WTC11 (cell line): ENCODE measurements around the gene TMEM217. TPM values are rescaled to one million over a fixed set of nuclear protein-coding genes. Genes with fewer than 3 reads are reported as not detected.

Experiments
- ATAC-seq: fragments of 200-7000 bp; cut with Tn5 transposase; 2 replicates; pipeline ENCODE4 v1.10.0; 2021; ENCODE audit warnings: mild to moderate bottlenecking, moderate library complexity
- CTCF ChIA-PET: fragments of 300-600 bp; sonication (Branson Sonifier 250); formaldehyde crosslinking; loops from one replicate; lab custom pipeline; 2021; ENCODE audit warnings: antibody characterized with exemption; lab: Charles Lee
- POLR2A ChIA-PET: fragments of 350-600 bp; sonication (Branson Sonifier 250); formaldehyde crosslinking; loops from one replicate; lab custom pipeline; 2021; ENCODE audit warnings: antibody characterized with exemption; lab: Charles Lee
- DNase-seq: peaks from one replicate; pipeline ENCODE4 v3.0.0; 2021; ENCODE audit warnings: low spot score
- H3K27ac Mint-ChIP-seq: 2 replicates; pipeline ENCODE4 v1.8.0; 2021; ENCODE audit warnings: mixed read lengths
- H3K27me3 Mint-ChIP-seq: 2 replicates; pipeline ENCODE4 v1.8.0; 2021; ENCODE audit warnings: low read depth, mild to moderate bottlenecking, moderate library complexity, mixed read lengths
- H3K36me3 Mint-ChIP-seq: 2 replicates; pipeline ENCODE4 v1.8.0; 2021; ENCODE audit warnings: mixed read lengths
- H3K4me1 Mint-ChIP-seq: 2 replicates; pipeline ENCODE4 v1.8.0; 2022; ENCODE audit warnings: mixed read lengths
- H3K4me3 Mint-ChIP-seq: 2 replicates; pipeline ENCODE4 v1.8.0; 2021; ENCODE audit warnings: mild to moderate bottlenecking, moderate library complexity, mixed read lengths
- H3K9me3 Mint-ChIP-seq: 2 replicates; pipeline ENCODE4 v1.8.0; 2021; ENCODE audit warnings: mixed read lengths
- AFF4 ChIP-seq: sonication (generic); formaldehyde crosslinking; IDR thresholded peaks from 2 replicates; pipeline ENCODE4 v1.8.1; 2023; ENCODE audit warnings: mild to moderate bottlenecking, missing genetic modification reagents, borderline replicate concordance
- ESRRA ChIP-seq: sonication (generic); formaldehyde crosslinking; IDR thresholded peaks from 2 replicates; pipeline ENCODE4 v1.8.1; 2022; ENCODE audit warnings: mild to moderate bottlenecking, missing genetic modification reagents, borderline replicate concordance
- ETV6 ChIP-seq: sonication (generic); formaldehyde crosslinking; IDR thresholded peaks from 2 replicates; pipeline ENCODE4 v1.8.1; 2022; ENCODE audit warnings: mild to moderate bottlenecking, missing genetic modification reagents
- GABPB1 ChIP-seq: sonication (generic); formaldehyde crosslinking; IDR thresholded peaks from 2 replicates; pipeline ENCODE4 v1.8.1; 2023; ENCODE audit warnings: mild to moderate bottlenecking, missing genetic modification reagents
- GTF2I ChIP-seq: fragments of 250-450 bp; sonication (Bioruptor Pico); conservative IDR thresholded peaks from 2 replicates; pipeline ENCODE4 v1.4.0; 2021; ENCODE audit warnings: mild to moderate bottlenecking
- NR2C2 ChIP-seq: sonication (generic); formaldehyde crosslinking; IDR thresholded peaks from 2 replicates; pipeline ENCODE4 v1.8.0; 2022; ENCODE audit warnings: mild to moderate bottlenecking, missing genetic modification reagents
- PRRX2 ChIP-seq: fragments of 250-450 bp; sonication (Bioruptor Pico); IDR thresholded peaks from 2 replicates; pipeline ENCODE4 v1.8.0; 2021; ENCODE audit warnings: mild to moderate bottlenecking
- RORB ChIP-seq: fragments of 250-450 bp; sonication (Bioruptor Pico); IDR thresholded peaks from 2 replicates; pipeline ENCODE4 v1.9.0; 2021; ENCODE audit warnings: mild to moderate bottlenecking
- TCF7 ChIP-seq: sonication (generic); formaldehyde crosslinking; IDR thresholded peaks from 2 replicates; pipeline ENCODE4 v1.8.0; 2022; ENCODE audit warnings: mild to moderate bottlenecking, low read depth, missing genetic modification reagents, moderate library complexity
- TEAD4 ChIP-seq: sonication (generic); formaldehyde crosslinking; IDR thresholded peaks from 2 replicates; pipeline ENCODE4 v1.8.0; 2022; ENCODE audit warnings: mild to moderate bottlenecking, missing genetic modification reagents
- ZMAT4 ChIP-seq: fragments of 250-450 bp; sonication (Bioruptor Pico); IDR thresholded peaks from 2 replicates; pipeline ENCODE4 v1.9.0; 2021; ENCODE audit warnings: mild to moderate bottlenecking
- ZNF138 ChIP-seq: sonication (generic); formaldehyde crosslinking; conservative IDR thresholded peaks from 2 replicates; pipeline ENCODE4 v1.8.1; 2022; ENCODE audit warnings: mild to moderate bottlenecking, moderate library complexity, missing genetic modification reagents
- ZNF219 ChIP-seq: sonication (generic); formaldehyde crosslinking; IDR thresholded peaks from 2 replicates; pipeline ENCODE4 v1.8.0; 2023; ENCODE audit warnings: missing genetic modification reagents, mild to moderate bottlenecking, borderline replicate concordance
- ZNF232 ChIP-seq: sonication (generic); formaldehyde crosslinking; IDR thresholded peaks from 2 replicates; pipeline ENCODE4 v1.8.0; 2022; ENCODE audit warnings: mild to moderate bottlenecking, missing genetic modification reagents
- ZNF263 ChIP-seq: sonication (generic); formaldehyde crosslinking; IDR thresholded peaks from 2 replicates; pipeline ENCODE4 v1.8.1; 2022; ENCODE audit warnings: low read depth, mild to moderate bottlenecking, moderate library complexity, missing genetic modification reagents
- ZNF317 ChIP-seq: sonication (generic); formaldehyde crosslinking; IDR thresholded peaks from 2 replicates; pipeline ENCODE4 v1.8.1; 2023; ENCODE audit warnings: low read depth, mild to moderate bottlenecking, moderate library complexity, missing genetic modification reagents, borderline replicate concordance
- ZNF396 ChIP-seq: fragments of 250-450 bp; sonication (Bioruptor Pico); IDR thresholded peaks from 2 replicates; pipeline ENCODE4 v1.8.0; 2021; ENCODE audit warnings: mild to moderate bottlenecking, moderate library complexity, borderline replicate concordance
- total RNA-seq: library from RNA; stranded (reverse); gene quantifications from 3 replicates; pipeline ENCODE4 v1.2.3, GENCODE V29; 2021
- TF ChIP-seq, protein P1 (sequence below): fragments of 200-600 bp; IDR thresholded peaks from 2 replicates; pipeline ENCODE4 v1.8.0; 2022; ENCODE audit warnings: antibody characterized with exemption
- TF ChIP-seq, protein P2 (sequence below): fragments of 250-450 bp; sonication (Bioruptor Pico); IDR thresholded peaks from 2 replicates; pipeline ENCODE4 v1.9.0; 2021; ENCODE audit warnings: mild to moderate bottlenecking, borderline replicate concordance
- TF ChIP-seq, protein P3 (sequence below): fragments of 250-450 bp; sonication (Bioruptor Pico); IDR thresholded peaks from 2 replicates; pipeline ENCODE4 v2.1.2; 2022; ENCODE audit warnings: mild to moderate bottlenecking, moderate library complexity
- TF ChIP-seq, protein P4 (sequence below): sonication (generic); formaldehyde crosslinking; IDR thresholded peaks from 2 replicates; pipeline ENCODE4 v1.8.1; 2023; ENCODE audit warnings: mild to moderate bottlenecking, missing genetic modification reagents

TMEM217 gene
- total RNA-seq, 1 experiment from 2014 or later: 0.61 TPM

- H3K27me3 Mint-ChIP-seq: peaks cover 3% of the 10 kb centered on the region; the same call in 1 of the 2 replicates
- peaks cover 5% of the 10 kb centered on the region; the same call in 1 of the 2 replicates for H3K4me1 Mint-ChIP-seq
- DNase-seq (peak; percentile 97), ATAC-seq (peak; percentile 94)
- H3K4me3 Mint-ChIP-seq: no peak overlapping the region
- no peak overlapping the region for H3K27ac Mint-ChIP-seq
- H3K36me3 Mint-ChIP-seq: no peaks in the 10 kb centered on the region
- no peaks in the 10 kb centered on the region for H3K9me3 Mint-ChIP-seq
- TF ChIP-seq AFF4 (CRISPR knock-in tag) (no peak), GTF2I (CRISPR knock-in tag) (peak; percentile 53; the same call in 1 of the 2 replicates), ZNF396 (CRISPR knock-in tag) (no peak), TCF7 (CRISPR knock-in tag) (no peak), ETV6 (CRISPR knock-in tag) (peak; percentile 42; the same call in 1 of the 2 replicates), ESRRA (CRISPR knock-in tag) (no peak), ZNF138 (CRISPR knock-in tag) (no peak), PRRX2 (CRISPR knock-in tag) (no peak), ZMAT4 (CRISPR knock-in tag) (no peak), NR2C2 (CRISPR knock-in tag) (no peak), RORB (CRISPR knock-in tag) (no peak), TEAD4 (CRISPR knock-in tag) (no peak), ZNF219 (CRISPR knock-in tag) (no peak), GABPB1 (CRISPR knock-in tag) (0 out of 2 replicates have a peak, but pooled peaks have one; percentile 51), ZNF263 (CRISPR knock-in tag) (no peak), ZNF317 (CRISPR knock-in tag) (no peak), ZNF232 (0 out of 2 replicates have a peak, but pooled peaks have one; percentile 15)
- TF ChIP-seq, protein P1, sequence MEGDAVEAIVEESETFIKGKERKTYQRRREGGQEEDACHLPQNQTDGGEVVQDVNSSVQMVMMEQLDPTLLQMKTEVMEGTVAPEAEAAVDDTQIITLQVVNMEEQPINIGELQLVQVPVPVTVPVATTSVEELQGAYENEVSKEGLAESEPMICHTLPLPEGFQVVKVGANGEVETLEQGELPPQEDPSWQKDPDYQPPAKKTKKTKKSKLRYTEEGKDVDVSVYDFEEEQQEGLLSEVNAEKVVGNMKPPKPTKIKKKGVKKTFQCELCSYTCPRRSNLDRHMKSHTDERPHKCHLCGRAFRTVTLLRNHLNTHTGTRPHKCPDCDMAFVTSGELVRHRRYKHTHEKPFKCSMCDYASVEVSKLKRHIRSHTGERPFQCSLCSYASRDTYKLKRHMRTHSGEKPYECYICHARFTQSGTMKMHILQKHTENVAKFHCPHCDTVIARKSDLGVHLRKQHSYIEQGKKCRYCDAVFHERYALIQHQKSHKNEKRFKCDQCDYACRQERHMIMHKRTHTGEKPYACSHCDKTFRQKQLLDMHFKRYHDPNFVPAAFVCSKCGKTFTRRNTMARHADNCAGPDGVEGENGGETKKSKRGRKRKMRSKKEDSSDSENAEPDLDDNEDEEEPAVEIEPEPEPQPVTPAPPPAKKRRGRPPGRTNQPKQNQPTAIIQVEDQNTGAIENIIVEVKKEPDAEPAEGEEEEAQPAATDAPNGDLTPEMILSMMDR: peak; percentile 70
- TF ChIP-seq, protein P2, sequence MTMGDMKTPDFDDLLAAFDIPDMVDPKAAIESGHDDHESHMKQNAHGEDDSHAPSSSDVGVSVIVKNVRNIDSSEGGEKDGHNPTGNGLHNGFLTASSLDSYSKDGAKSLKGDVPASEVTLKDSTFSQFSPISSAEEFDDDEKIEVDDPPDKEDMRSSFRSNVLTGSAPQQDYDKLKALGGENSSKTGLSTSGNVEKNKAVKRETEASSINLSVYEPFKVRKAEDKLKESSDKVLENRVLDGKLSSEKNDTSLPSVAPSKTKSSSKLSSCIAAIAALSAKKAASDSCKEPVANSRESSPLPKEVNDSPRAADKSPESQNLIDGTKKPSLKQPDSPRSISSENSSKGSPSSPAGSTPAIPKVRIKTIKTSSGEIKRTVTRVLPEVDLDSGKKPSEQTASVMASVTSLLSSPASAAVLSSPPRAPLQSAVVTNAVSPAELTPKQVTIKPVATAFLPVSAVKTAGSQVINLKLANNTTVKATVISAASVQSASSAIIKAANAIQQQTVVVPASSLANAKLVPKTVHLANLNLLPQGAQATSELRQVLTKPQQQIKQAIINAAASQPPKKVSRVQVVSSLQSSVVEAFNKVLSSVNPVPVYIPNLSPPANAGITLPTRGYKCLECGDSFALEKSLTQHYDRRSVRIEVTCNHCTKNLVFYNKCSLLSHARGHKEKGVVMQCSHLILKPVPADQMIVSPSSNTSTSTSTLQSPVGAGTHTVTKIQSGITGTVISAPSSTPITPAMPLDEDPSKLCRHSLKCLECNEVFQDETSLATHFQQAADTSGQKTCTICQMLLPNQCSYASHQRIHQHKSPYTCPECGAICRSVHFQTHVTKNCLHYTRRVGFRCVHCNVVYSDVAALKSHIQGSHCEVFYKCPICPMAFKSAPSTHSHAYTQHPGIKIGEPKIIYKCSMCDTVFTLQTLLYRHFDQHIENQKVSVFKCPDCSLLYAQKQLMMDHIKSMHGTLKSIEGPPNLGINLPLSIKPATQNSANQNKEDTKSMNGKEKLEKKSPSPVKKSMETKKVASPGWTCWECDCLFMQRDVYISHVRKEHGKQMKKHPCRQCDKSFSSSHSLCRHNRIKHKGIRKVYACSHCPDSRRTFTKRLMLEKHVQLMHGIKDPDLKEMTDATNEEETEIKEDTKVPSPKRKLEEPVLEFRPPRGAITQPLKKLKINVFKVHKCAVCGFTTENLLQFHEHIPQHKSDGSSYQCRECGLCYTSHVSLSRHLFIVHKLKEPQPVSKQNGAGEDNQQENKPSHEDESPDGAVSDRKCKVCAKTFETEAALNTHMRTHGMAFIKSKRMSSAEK (CRISPR knock-in tag): no peak
- TF ChIP-seq, protein P3, sequence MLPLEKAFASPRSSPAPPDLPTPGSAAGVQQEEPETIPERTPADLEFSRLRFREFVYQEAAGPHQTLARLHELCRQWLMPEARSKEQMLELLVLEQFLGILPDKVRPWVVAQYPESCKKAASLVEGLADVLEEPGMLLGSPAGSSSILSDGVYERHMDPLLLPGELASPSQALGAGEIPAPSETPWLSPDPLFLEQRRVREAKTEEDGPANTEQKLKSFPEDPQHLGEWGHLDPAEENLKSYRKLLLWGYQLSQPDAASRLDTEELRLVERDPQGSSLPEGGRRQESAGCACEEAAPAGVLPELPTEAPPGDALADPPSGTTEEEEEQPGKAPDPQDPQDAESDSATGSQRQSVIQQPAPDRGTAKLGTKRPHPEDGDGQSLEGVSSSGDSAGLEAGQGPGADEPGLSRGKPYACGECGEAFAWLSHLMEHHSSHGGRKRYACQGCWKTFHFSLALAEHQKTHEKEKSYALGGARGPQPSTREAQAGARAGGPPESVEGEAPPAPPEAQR: no peak
- TF ChIP-seq, protein P4, sequence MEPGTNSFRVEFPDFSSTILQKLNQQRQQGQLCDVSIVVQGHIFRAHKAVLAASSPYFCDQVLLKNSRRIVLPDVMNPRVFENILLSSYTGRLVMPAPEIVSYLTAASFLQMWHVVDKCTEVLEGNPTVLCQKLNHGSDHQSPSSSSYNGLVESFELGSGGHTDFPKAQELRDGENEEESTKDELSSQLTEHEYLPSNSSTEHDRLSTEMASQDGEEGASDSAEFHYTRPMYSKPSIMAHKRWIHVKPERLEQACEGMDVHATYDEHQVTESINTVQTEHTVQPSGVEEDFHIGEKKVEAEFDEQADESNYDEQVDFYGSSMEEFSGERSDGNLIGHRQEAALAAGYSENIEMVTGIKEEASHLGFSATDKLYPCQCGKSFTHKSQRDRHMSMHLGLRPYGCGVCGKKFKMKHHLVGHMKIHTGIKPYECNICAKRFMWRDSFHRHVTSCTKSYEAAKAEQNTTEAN (CRISPR knock-in tag): no peak
- POLR2A ChIA-PET: no interaction called here
- CTCF ChIA-PET: interaction anchor here (0.6 to 20.2 kb wide), 10 partner anchors 9 to 294 kb away, joined by 3 to 537 read pairs (median 6); partner anchors contain the start of gene PIM1
Measured at GRCh38 chr6:37207903-37208456, 50.0 kb downstream of the TMEM217 start.
